Rectal smooth muscle tissue (tissue), 1 donor: Measurements from ENCODE around the gene COG5.

Source experiments
- H3K27ac ChIP-seq: one replicate; pipeline ENCODE4 v1.7.0; 2013; ENCODE audit warnings: low read depth, low read length, inconsistent platforms
- H3K27me3 ChIP-seq: one replicate; pipeline ENCODE4 v1.7.0; 2013; ENCODE audit warnings: low read length; ENCODE audit not compliant: control insufficient read depth, insufficient read depth
- H3K36me3 ChIP-seq: one replicate; pipeline ENCODE4 v1.7.0; 2013; ENCODE audit warnings: low read length; ENCODE audit not compliant: control insufficient read depth, insufficient read depth
- H3K4me1 ChIP-seq: one replicate; pipeline ENCODE4 v1.7.0; 2013; ENCODE audit warnings: low read length; ENCODE audit not compliant: control insufficient read depth, insufficient read depth
- H3K4me3 ChIP-seq: one replicate; pipeline ENCODE4 v1.7.0; 2013; ENCODE audit warnings: low read length
- H3K9ac ChIP-seq: one replicate; pipeline ENCODE4 v1.7.0; 2013; ENCODE audit warnings: low read length

Gene COG5

DNA sequence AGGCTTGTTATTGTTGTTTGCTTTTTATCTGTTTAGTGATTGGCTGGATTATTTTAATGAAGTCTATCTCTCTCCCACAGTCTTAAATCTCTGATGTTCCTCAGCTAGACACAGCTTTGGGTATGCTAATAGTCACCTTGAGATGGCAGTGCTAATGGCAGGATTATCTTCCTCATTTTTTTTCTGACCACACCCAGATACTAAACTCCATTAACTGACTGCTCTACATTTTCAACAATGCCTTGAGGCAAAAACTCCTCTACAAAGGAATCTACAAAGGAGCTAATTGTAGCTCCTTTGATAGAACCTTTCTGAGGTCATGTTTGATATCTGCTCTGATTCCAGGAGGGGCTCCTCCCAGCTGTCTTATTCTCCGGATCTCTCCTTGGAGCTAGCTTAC is 272.3 kb downstream of the COG5 start:
- Histone ChIP-seq H3K4me3 (no peak overlapping the region), H3K36me3 (peaks cover 3% of the 10 kb centered on the region), H3K27me3 (no peaks in the 10 kb centered on the region), H3K9ac (no peak overlapping the region), H3K4me1 (no peaks in the 10 kb centered on the region), H3K27ac (no peak overlapping the region)

DNA sequence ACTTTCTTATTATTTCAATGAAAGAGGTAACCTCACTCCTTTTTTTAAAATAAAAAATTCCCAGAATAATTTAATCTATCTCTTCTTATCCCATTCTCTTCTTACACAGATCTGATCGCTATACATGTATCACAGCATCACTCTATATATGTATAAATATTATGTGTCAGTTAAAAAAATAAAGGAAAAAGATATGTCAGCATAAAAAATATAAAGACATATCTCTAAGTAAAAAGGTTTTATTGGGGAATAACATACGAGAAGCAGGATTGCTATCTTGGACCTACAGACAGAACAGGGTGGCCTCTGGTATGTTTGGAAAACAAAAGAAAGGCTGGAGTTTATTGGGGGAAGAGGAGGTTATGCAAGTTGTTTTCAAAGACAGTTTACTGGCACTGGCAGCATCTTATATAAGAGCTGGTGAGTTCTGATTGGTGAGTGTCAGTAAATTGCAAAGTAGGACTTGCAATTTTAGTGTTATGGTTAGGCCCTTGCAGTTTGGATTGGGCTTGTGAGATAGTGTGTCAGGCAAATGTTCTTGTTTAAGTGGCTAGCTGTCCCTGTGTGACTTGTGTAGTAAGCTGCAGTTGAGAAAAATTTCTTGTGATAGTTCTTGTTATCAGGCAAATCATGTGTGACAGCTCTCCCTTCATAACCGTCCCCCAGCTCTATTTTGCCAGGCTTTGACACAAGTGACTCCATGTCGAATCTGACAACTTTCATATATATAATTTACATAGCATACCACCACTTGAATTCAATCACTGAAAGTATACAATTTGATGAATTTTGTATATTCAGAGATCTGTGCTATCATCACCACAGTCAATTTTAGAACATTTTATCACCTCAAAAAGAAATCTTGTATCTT is 276.7 kb downstream of the COG5 start:
- Histone ChIP-seq H3K4me3 (no peak overlapping the region), H3K36me3 (no peaks in the 10 kb centered on the region), H3K4me1 (no peaks in the 10 kb centered on the region), H3K27me3 (no peaks in the 10 kb centered on the region), H3K9ac (no peak overlapping the region), H3K27ac (no peak overlapping the region)

- Histone ChIP-seq H3K36me3 (no peaks in the 10 kb centered on the region), H3K27me3 (no peaks in the 10 kb centered on the region), H3K4me3 (no peak overlapping the region), H3K4me1 (no peaks in the 10 kb centered on the region), H3K9ac (no peak overlapping the region), H3K27ac (no peak overlapping the region)
Observed at GRCh38 chr7:107284911-107285479, 278.7 kb downstream of the COG5 start.

GRCh38 chr7:107277331-107277730 is 286.4 kb downstream of the COG5 start:
- Histone ChIP-seq H3K27me3 (no peaks in the 10 kb centered on the region), H3K36me3 (peaks cover 2% of the 10 kb centered on the region), H3K4me1 (no peaks in the 10 kb centered on the region), H3K4me3 (no peak overlapping the region), H3K27ac (no peak overlapping the region), H3K9ac (no peak overlapping the region)

DNA sequence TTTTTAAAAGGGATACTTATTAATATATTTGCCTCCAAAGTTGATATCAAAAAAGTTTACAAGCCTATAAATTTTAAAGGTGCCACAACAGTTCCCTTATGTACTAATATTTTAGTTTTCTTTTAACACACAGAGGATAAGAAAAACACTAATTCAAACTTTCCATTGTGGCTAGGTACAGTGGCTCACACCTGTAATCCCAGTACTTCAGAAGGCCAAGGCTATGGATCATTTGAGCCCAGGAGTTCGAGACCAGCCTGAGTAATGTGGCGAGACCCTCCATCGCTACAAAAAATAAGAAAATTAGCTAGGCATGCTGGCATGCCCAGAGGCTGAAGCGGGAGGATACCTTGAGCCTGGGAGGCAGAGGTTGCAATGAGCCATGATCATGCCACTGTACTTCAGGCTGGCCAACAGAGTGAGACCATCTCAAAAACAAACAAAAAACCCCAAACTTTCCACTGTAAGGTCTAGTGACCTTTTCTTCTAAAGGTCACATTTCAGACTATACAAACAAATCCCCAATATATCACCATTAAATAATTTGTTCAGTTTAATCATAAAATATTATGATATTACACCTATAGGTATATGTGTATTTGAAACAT is 287.4 kb downstream of the COG5 start:
- no peaks in the 10 kb centered on the region for H3K4me1 ChIP-seq
- no peak overlapping the region for H3K4me3 ChIP-seq
- H3K9ac ChIP-seq, result no peak overlapping the region
- peaks cover 2% of the 10 kb centered on the region for H3K36me3 ChIP-seq
- no peaks in the 10 kb centered on the region for H3K27me3 ChIP-seq
- no peak overlapping the region for H3K27ac ChIP-seq

- no peaks in the 10 kb centered on the region for H3K27me3 ChIP-seq
- peaks cover 2% of the 10 kb centered on the region for H3K36me3 ChIP-seq
- no peak overlapping the region for H3K9ac ChIP-seq
- no peak overlapping the region for H3K4me3 ChIP-seq
- H3K27ac ChIP-seq, result no peak overlapping the region
- no peaks in the 10 kb centered on the region for H3K4me1 ChIP-seq
Observed at GRCh38 chr7:107274506-107274905, 289.2 kb downstream of the COG5 start.

- H3K27ac ChIP-seq, result no peak overlapping the region
- H3K9ac ChIP-seq, result no peak overlapping the region
Observed at GRCh38 chr7:107269790-107270189, 293.9 kb downstream of the COG5 start.

DNA sequence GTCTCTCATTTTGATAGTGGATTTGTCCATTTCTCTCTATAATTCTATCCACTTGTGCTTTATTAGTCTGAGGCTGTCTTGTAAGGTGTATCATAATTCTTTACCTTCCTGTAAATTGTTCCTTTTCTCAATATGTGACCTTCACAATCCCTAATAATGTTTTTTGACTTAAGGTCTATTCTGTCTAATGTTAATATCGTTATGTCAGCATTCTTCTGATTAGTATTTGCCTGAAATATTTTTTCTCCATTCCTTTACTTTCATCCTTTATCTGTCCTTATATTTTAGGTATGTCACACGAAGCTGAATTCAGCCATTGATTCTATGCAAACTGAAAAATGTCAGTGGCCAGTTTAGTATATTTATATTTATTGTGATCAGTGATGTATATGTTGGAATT is 295.1 kb downstream of the COG5 start:
- Histone ChIP-seq H3K27me3 (no peaks in the 10 kb centered on the region), H3K4me3 (no peak overlapping the region), H3K9ac (no peak overlapping the region), H3K27ac (no peak overlapping the region), H3K4me1 (no peaks in the 10 kb centered on the region), H3K36me3 (peaks cover 2% of the 10 kb centered on the region)

More at GRCh38 chr7:107269790-107270189, 293.9 kb downstream of the COG5 start:
- Histone ChIP-seq H3K36me3 (peaks cover 2% of the 10 kb centered on the region), H3K27me3 (no peaks in the 10 kb centered on the region), H3K4me3 (no peak overlapping the region), H3K4me1 (no peaks in the 10 kb centered on the region)

- no peak overlapping the region for H3K4me3 ChIP-seq
- no peak overlapping the region for H3K9ac ChIP-seq
- no peak overlapping the region for H3K27ac ChIP-seq
- no peaks in the 10 kb centered on the region for H3K4me1 ChIP-seq
- no peaks in the 10 kb centered on the region for H3K27me3 ChIP-seq
- H3K36me3 ChIP-seq, result no peaks in the 10 kb centered on the region
Observed at GRCh38 chr7:107267138-107267537, 296.6 kb downstream of the COG5 start.

GRCh38 chr7:107264723-107265122 is 299.0 kb downstream of the COG5 start:
- Histone ChIP-seq H3K27me3 (no peaks in the 10 kb centered on the region), H3K27ac (no peak overlapping the region), H3K36me3 (no peaks in the 10 kb centered on the region), H3K9ac (no peak overlapping the region), H3K4me1 (no peaks in the 10 kb centered on the region), H3K4me3 (no peak overlapping the region)

DNA sequence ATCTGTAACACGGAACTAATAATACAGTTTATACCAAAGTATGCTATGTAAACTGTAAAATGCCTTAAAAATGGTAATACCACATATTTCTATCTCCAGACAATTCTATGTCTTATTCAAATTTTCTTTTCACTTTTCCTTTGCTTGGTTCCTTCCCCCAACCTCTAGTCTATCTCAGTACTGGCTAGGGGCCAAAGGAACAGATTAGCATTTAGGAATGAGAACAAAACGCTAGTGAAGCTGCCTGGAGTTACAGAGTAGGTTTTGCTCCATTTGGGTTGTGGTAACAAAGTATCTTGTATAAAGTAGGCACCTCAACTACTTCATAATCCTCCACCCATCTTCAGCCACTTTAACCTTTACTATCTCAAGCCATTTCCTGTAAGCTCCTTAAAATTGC is 300.9 kb downstream of the COG5 start:
- H3K27ac ChIP-seq, result no peak overlapping the region
- H3K36me3 ChIP-seq, result no peaks in the 10 kb centered on the region
- H3K4me1 ChIP-seq, result no peaks in the 10 kb centered on the region
- H3K27me3 ChIP-seq, result no peaks in the 10 kb centered on the region
- no peak overlapping the region for H3K9ac ChIP-seq
- H3K4me3 ChIP-seq, result no peak overlapping the region

DNA sequence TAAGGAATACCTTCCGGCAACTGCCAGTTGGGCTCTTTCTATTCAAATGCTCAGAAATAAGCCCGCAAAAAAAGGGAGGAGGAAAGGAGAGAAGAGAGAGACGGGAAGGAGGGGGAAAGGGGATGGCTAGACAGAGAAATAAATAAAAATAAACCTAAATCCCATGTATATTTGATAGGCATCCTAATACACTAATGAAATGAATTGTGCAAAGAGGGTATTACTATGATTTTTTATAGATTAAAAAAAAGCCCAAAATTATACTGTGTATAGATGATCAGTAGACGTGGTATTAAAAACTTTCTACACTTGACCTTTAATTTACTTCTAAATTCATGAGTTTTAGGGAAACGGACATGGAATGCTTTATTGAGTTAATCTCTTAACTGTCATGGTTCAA is 305.0 kb downstream of the COG5 start:
- Histone ChIP-seq H3K9ac (no peak overlapping the region), H3K4me1 (no peaks in the 10 kb centered on the region), H3K36me3 (no peaks in the 10 kb centered on the region), H3K4me3 (no peak overlapping the region), H3K27me3 (no peaks in the 10 kb centered on the region), H3K27ac (no peak overlapping the region)
